Tibial nerve (tissue), 3 donors: ENCODE measurements around the gene QKI.

Experiments used
- CTCF ChIP-seq, 5 experiments: fragments of 200-600 bp in 3 of 5; fragments of 450-650 bp in 2 of 5; sonication (generic) in 3 of 5; IDR thresholded peaks; one replicate each; pipeline ENCODE4 v1.5.1; 2016 to 2019; ENCODE audit warnings: antibody characterized with exemption in 5 of 5, mild to moderate bottlenecking in 3 of 5, moderate library complexity in 2 of 5
- POLR2A ChIP-seq, 2 donors: fragments of 450-650 bp; IDR thresholded peaks; one replicate each; pipeline ENCODE4 v1.6.1; 2017; ENCODE audit warnings: antibody characterized with exemption in 2 of 2, mild to moderate bottlenecking in 2 of 2, moderate library complexity in 2 of 2

GRCh38 chr6:163459536-163459935 is 45.0 kb downstream of the QKI start:
- no peak for TF ChIP-seq CTCF (IDR thresholded peaks at IDR 0.05)
- TF ChIP-seq POLR2A (IDR thresholded peaks at IDR 0.05): no peak
